IPS DF 6.9 (cell line): ENCODE results near the gene SPEM1.

Experiments
- DNase-seq: peaks from one replicate; pipeline ENCODE4 v3.0.0-alpha.2; 2013; ENCODE audit warnings: low read depth, low spot score
- H3K27ac ChIP-seq: one replicate; pipeline ENCODE4 v1.5.1; 2013; ENCODE audit warnings: low read length, control low read depth
- H3K27me3 ChIP-seq: 2 replicates; pipeline ENCODE4 v1.6.1; 2013; ENCODE audit warnings: mild to moderate bottlenecking, low read length; ENCODE audit not compliant: control insufficient read depth, insufficient read depth
- H3K36me3 ChIP-seq: 2 replicates; pipeline ENCODE4 v1.6.1; 2013; ENCODE audit warnings: low read length; ENCODE audit not compliant: control insufficient read depth, insufficient read depth
- H3K4me1 ChIP-seq: 2 replicates; pipeline ENCODE4 v1.6.1; 2013; ENCODE audit warnings: low read length; ENCODE audit not compliant: control insufficient read depth, insufficient read depth
- H3K4me3 ChIP-seq: 2 replicates; pipeline ENCODE4 v1.5.1; 2013; ENCODE audit warnings: mild to moderate bottlenecking, low read length
- H3K9me3 ChIP-seq: 2 replicates; pipeline ENCODE4 v1.6.1; 2013; ENCODE audit warnings: low read length, inconsistent platforms; ENCODE audit not compliant: control insufficient read depth, insufficient read depth
- WGBS: extraction: QIAGEN DNeasy Blood & Tissue Kit; methylation state at CpG from one replicate; pipeline ENCODE4 v1.1.7; 2013; ENCODE audit warnings: mixed read lengths, missing lambda C conversion rate; ENCODE audit not compliant: insufficient read length, insufficient coverage; 5-methylcytosine and 5-hydroxymethylcytosine counted together

Gene SPEM1

DNA sequence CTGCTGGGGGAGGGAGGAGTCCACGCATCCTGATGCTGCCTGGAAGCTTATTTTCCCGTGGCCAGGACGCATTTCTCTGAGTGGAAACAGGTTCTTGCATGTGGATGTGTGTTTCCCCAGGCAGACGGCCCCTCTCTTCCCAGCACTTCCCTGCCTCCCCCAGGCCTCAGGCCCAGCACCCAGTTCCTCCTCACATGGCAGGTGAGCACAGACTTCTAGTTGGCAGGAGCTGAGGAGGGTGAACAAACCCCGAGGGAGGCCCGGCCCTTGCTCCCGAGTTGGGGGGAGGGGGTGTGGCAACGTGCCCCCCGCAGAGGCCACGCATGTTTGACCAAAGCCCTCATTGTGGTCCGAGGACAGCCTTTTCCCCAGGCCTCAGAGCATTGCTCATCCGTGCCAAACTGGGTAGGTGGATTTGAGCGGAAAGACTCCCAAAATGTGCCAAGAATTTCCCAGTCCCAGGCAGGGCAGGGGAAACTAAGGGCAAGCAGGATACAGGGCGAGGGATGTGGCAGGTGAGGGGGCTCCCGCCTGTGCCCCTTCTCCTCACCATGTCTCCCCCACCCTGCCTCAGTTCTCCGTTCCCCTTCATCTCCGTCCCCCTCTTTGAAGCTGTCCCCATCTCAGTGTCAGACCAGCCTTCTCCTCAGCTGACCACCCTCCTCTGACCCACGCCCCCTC lies 1.5 kb upstream of the SPEM1 start:
- H3K27me3 ChIP-seq: no peaks in the 10 kb centered on the region
- no peaks in the 10 kb centered on the region for H3K9me3 ChIP-seq
- DNase-seq: no peak
- H3K36me3 ChIP-seq: peaks cover 21% of the 10 kb centered on the region
- no peak overlapping the region for H3K27ac ChIP-seq
- H3K4me3 ChIP-seq: no peak overlapping the region
- H3K4me1 ChIP-seq: peaks cover 5% of the 10 kb centered on the region
- WGBS: no CpG with 5 or more reads among the region's 18 CpGs

DNA sequence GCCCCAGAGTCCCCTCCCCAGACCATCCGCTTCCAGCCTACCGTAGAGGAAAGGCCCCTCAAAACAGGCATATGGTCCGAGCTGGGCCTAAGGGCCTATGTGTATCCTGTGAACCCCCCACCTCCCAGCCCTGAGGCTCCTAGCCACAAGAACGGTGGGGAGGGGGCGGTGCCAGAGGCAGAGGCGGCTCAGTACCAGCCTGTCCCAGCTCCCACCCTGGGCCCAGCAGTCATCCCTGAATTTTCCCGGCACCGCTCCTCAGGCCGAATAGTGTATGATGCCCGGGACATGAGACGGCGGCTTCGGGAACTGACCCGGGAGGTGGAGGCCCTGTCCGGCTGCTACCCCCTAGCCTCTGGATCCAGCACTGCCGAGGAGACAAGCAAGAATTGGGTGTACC lies 1.1 kb downstream of the SPEM1 start:
- Histone ChIP-seq H3K9me3 (no peaks in the 10 kb centered on the region), H3K4me1 (peaks cover 5% of the 10 kb centered on the region), H3K36me3 (peaks cover 11% of the 10 kb centered on the region), H3K27ac (no peak overlapping the region), H3K27me3 (no peaks in the 10 kb centered on the region), H3K4me3 (no peak overlapping the region)
- WGBS: no CpG with 5 or more reads among the region's 16 CpGs
- no peak for DNase-seq

DNA sequence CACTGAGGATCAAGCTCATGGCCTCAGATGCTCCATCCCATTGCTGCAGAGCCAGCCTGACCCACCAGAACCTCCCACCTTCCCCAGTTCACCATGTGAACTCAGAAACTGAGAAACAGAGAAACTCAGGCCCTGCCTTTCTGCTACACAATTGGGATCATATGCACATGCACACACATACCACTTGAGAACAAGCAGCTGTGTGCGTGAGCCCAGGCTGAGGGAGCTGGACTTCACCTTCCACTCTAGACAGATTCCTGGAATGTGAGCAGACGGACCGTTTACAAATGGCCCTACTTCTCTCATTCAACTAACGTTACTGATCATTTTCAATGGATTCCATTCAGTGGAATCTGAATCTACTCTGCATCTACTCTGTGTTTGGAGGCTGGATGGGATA lies 3.6 kb downstream of the SPEM1 start:
- no peaks in the 10 kb centered on the region for H3K36me3 ChIP-seq
- H3K9me3 ChIP-seq: no peaks in the 10 kb centered on the region
- WGBS: no CpG with 5 or more reads among the region's 4 CpGs
- DNase-seq: no peak
- no peak overlapping the region for H3K27ac ChIP-seq
- peaks cover 4% of the 10 kb centered on the region; the same call in 1 of the 2 replicates for H3K4me1 ChIP-seq
- H3K4me3 ChIP-seq: no peak overlapping the region
- no peaks in the 10 kb centered on the region for H3K27me3 ChIP-seq

DNA sequence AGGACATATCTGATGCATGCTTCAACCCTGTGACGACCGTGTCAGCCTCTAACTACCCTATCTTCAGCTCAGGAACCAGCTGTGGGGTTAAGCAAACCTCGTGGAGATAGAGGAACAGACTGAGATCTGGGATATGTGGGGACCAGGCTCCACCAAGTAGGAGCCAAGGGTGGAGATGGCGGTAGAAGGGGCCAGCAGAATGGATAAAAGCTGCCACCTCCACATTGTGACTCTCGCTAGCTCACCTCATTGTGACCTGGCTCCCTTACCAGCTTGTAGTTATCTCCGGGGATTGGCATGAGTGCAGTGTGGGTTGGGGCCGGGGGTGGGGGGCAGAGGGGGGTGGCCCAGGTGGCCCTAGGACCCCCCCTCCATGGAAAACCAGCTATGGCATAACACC lies 5.2 kb downstream of the SPEM1 start, which contains the start of gene SPEM2:
Gene SPEM2 (plus strand): TSS at position 301 of the 400 bp plus-strand sequence. CDS start 73 bp downstream, at position 374.
- Histone ChIP-seq H3K4me3 (no peak within 1 kb of the TSS), H3K27me3 (no peaks in the 10 kb centered on the region), H3K36me3 (no peaks in the 10 kb centered on the region), H3K4me1 (no peaks in the 10 kb centered on the region), H3K9me3 (no peaks in the 10 kb centered on the region), H3K27ac (no peak within 1 kb of the TSS)
- DNase-seq: no peak
- no CpG with 5 or more reads among the region's 7 CpGs for WGBS

DNA sequence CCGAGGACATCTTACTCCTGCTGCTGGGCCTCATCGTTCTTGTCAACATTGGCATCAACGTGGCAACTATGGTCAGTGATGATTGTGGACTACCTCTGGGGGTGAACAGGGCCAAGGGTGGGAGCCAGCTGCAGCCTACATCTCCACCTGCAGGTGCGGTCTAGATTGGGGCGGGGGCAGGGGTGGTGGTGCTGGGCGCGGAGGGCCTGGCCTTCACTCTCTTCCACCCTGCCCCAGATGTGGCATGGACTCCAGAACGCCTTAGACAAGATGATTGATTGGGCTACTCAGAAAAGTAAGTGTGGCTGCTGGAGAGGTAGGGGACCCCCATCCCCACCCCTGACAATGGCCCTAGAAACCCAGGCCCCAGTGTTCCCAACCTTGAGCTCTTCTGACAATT lies 5.6 kb downstream of the SPEM1 start:
- WGBS: no CpG with 5 or more reads among the region's 8 CpGs
- H3K27me3 ChIP-seq: no peaks in the 10 kb centered on the region
- DNase-seq: no peak
- H3K36me3 ChIP-seq: no peaks in the 10 kb centered on the region
- no peaks in the 10 kb centered on the region for H3K9me3 ChIP-seq
- H3K4me3 ChIP-seq: no peak overlapping the region
- no peaks in the 10 kb centered on the region for H3K4me1 ChIP-seq
- no peak overlapping the region for H3K27ac ChIP-seq

DNA sequence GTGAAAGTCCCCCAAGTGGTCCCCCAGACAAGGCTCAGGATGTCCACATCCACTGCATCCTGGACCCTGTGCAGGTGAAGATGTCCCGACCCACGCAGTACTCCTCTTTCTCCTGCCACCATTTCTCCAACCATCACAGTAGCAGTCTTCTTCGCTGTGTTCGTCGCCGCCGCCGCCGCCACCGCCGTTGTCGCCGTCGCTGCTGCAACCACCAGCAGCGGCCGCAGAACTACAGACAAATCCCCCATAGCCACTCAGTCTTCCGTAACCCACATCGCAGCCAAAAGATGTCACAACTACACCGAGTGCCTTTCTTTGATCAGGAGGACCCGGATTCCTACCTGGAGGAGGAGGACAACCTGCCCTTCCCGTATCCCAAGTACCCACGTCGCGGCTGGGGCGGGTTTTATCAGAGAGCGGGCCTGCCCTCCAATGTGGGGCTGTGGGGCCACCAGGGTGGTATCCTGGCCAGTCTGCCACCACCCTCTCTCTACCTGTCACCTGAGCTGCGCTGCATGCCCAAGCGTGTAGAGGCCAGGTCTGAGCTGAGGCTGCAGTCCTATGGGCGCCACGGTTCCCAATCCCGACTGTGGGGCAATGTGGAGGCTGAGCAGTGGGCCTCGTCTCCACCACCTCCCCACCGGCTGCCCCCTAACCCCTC lies 6.2 kb downstream of the SPEM1 start:
- H3K36me3 ChIP-seq: no peaks in the 10 kb centered on the region
- no CpG with 5 or more reads among the region's 33 CpGs for WGBS
- no peaks in the 10 kb centered on the region for H3K4me1 ChIP-seq
- no peaks in the 10 kb centered on the region for H3K27me3 ChIP-seq
- no peak for DNase-seq
- H3K9me3 ChIP-seq: no peaks in the 10 kb centered on the region
- no peak overlapping the region for H3K27ac ChIP-seq
- no peak overlapping the region for H3K4me3 ChIP-seq

DNA sequence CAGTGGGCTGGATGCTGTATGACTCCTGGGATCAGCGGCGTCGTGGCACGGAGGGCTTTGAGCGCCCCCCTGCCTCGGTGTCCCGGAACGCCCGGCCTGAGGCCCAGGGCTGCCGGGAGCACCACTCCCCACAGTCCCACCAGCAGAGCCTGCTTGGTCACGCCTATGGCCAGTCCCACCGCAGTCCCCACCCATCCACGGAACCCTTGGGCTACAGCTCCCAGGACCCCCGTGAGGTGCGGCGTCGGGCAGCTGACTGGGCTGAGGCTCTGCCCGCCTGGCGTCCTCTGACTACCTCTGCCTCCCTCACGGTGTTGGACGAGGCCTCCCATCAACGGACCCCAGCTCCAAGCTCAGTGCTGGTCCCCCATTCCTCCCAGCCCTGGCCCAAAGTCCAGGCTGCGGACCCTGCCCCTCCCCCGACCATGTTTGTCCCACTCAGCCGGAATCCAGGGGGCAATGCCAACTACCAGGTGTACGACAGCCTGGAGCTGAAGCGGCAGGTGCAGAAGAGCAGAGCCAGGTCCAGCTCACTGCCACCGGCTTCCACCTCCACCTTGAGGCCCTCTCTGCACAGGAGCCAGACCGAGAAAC lies 6.9 kb downstream of the SPEM1 start:
- DNase-seq: no peak
- H3K36me3 ChIP-seq: no peaks in the 10 kb centered on the region
- no peaks in the 10 kb centered on the region for H3K27me3 ChIP-seq
- H3K4me1 ChIP-seq: no peaks in the 10 kb centered on the region
- no peak overlapping the region for H3K27ac ChIP-seq
- H3K4me3 ChIP-seq: no peak overlapping the region
- no CpG with 5 or more reads among the region's 29 CpGs for WGBS
- H3K9me3 ChIP-seq: no peaks in the 10 kb centered on the region

DNA sequence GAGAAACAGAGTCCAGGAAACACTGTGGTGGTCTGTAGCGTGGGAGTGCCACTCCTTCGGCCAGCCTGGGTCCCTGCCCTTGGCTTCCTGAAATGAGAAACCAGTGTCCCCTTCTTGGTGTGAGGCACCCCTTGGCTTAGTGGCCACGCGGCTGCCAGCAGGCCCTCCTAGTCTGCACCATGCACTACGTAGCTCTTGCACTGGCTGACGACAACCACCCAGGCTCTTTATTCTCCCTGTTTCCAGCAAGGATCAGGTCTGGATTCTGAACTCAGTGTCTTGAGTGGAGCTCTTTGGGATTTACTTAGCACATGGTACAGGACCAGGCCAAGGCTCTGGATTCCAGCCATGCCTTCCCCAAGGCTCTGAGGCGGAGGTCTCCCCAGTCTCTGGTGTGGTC lies 7.4 kb downstream of the SPEM1 start:
- Histone ChIP-seq H3K27me3 (no peaks in the 10 kb centered on the region), H3K27ac (no peak overlapping the region), H3K4me1 (no peaks in the 10 kb centered on the region), H3K4me3 (no peak overlapping the region), H3K9me3 (no peaks in the 10 kb centered on the region), H3K36me3 (no peaks in the 10 kb centered on the region)
- no CpG with 5 or more reads among the region's 7 CpGs for WGBS
- DNase-seq: no peak

DNA sequence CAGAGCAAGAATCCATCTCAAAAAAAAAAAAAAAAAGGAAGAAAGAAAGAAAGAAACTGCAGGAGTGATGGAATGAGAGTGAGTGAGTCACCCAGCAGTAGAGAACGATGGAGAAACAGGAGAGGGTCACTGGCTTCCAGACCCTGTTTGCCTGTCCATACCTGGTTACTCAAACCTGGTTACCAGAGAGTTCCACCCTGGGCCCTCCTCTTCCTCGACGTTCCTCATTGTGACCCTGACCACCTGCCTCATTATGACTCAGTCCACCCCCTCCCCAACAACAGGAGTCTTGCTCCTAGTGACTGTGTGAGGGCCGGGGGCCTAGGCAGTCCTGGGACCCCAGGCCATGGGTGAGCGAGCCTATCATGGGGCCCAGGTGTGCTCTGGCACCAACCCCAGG lies 8.4 kb downstream of the SPEM1 start, which contains the start of gene SPEM3:
Gene SPEM3 (plus strand): TSS at position 301 of the 400 bp plus-strand sequence. CDS start 46 bp downstream, at position 347.
- Histone ChIP-seq H3K27me3 (no peaks in the 10 kb centered on the region), H3K9me3 (no peaks in the 10 kb centered on the region), H3K36me3 (no peaks in the 10 kb centered on the region), H3K27ac (no peak within 1 kb of the TSS), H3K4me3 (no peak within 1 kb of the TSS), H3K4me1 (no peaks in the 10 kb centered on the region)
- WGBS: no CpG with 5 or more reads among the region's 5 CpGs
- no peak for DNase-seq

DNA sequence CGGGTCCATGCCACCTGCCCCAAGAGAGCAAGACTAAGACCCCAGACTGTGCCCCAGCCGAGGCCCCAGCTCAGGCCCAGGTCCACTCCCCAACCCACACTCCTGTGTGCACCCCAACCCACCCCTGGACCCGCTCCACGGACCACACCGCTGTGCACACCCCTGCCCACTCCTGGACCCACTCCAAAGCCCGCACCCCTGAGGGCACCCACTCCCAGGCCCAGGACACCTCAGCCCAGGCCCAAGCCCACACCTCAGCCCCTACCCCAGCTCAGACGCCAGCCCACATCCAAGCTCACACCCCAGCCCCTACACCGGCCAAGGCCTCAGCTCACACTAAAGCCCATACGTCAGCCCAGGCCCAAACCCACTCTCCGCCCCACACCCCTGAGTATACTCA lies 9.6 kb downstream of the SPEM1 start:
- no peaks in the 10 kb centered on the region for H3K4me1 ChIP-seq
- no peaks in the 10 kb centered on the region for H3K27me3 ChIP-seq
- H3K9me3 ChIP-seq: no peaks in the 10 kb centered on the region
- no peak for DNase-seq
- no CpG with 5 or more reads among the region's 10 CpGs for WGBS
- H3K36me3 ChIP-seq: no peaks in the 10 kb centered on the region
- H3K4me3 ChIP-seq: no peak overlapping the region
- no peak overlapping the region for H3K27ac ChIP-seq
